GM21717 (cell line): ENCODE data around the gene PCDHB8.
"Not testable (repeated sequence)": the region's sequence is repeated elsewhere in the genome, so short reads cannot be mapped to it uniquely, and the experiment has no call there.

ENCODE experiments used
- ATAC-seq: cut with Tn5 transposase; IDR thresholded peaks from one replicate; pipeline ENCODE4 v1.9.1; 2021; ENCODE audit warnings: mild to moderate bottlenecking, moderate library complexity; ENCODE audit not compliant: unreplicated experiment

Gene PCDHB8

DNA sequence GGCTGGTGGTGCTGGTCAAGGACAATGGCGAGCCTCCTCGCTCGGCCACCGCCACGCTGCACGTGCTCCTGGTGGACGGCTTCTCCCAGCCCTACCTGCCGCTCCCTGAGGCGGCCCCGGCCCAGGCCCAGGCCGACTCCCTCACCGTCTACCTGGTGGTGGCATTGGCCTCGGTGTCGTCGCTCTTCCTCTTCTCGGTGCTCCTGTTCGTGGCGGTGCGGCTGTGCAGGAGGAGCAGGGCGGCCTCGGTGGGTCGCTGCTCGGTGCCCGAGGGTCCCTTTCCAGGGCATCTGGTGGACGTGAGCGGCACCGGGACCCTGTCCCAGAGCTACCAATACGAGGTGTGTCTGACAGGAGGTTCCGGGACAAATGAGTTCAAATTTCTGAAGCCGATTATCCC lies 47.8 kb downstream of the PCDHB8 start:
- ATAC-seq = not testable (repeated sequence)
